Measurements from ENCODE around the gene RUSC2.
"Not testable (repeated sequence)": the region's sequence is repeated elsewhere in the genome, so short reads cannot be mapped to it uniquely, and the experiment has no call there.

RUSC2 gene

DNA sequence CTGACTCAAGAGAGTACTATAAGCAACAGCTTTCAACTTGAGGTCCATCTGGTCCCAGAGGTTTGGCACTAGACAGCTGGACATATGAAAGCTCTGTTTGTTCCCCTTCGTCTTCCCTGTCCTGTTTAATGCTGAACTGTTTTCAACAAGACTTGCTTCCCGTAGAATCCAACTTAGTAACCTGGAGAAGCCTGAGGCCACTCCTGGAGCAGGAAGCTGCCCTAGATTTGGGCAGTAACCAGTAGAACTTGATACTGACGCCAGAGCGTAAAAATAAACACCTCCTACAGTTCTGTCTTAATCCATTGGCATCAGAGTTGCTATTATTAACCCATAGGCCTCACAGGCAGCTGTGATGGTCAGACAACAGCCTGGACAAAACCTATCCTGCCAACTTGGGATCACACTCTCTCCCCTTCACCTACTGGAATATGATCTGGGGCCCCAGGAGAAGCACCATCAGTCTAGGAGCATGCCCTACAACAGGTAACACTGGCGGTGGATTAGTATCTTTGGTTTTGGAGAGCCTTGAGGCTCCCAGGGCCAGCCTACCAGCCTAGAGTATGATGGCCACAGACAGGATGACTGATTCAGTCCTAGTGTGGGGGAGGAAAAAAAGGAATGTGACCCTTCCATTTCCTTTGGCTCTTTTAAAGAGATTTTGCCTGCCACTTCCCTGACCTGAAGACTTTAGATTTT, 29.2 kb downstream of the RUSC2 start:
- no peak for DNase-seq (ENCODE audit: low spot score)
- TF ChIP-seq, protein P1, sequence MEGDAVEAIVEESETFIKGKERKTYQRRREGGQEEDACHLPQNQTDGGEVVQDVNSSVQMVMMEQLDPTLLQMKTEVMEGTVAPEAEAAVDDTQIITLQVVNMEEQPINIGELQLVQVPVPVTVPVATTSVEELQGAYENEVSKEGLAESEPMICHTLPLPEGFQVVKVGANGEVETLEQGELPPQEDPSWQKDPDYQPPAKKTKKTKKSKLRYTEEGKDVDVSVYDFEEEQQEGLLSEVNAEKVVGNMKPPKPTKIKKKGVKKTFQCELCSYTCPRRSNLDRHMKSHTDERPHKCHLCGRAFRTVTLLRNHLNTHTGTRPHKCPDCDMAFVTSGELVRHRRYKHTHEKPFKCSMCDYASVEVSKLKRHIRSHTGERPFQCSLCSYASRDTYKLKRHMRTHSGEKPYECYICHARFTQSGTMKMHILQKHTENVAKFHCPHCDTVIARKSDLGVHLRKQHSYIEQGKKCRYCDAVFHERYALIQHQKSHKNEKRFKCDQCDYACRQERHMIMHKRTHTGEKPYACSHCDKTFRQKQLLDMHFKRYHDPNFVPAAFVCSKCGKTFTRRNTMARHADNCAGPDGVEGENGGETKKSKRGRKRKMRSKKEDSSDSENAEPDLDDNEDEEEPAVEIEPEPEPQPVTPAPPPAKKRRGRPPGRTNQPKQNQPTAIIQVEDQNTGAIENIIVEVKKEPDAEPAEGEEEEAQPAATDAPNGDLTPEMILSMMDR (IDR thresholded peaks at IDR 0.05; ENCODE audit: extremely low read depth, missing control alignments): no peak

DNA sequence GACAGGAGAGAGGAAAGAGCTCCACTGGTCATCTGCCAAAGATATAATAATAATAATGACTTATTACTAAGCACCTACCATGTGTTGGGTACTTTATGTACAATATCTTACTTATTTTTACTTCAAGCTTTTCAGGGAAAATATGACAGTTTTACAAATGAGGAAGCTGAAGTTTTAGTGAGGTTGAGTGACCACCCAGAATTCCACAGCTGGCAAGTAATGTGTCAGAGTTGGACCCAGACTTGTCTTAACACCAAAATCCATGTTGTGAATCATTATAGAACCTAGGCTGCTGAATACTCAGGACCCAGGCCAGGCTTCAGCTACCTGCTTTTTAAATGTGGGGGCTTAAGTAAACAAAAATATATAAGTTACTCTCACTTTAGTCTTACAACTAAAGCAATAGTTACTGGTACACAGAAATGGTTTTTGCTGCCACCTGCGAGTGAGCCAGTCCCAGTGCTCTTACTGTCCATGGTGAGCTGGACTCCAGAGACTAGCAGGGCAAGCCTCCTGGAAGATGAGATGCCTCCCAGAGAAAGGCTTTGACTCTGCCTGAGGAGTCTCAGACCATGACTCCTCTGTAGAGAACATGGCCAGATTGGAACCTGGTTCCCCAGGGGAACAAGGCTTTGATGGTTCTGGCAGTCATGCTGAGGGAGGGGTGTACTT, 29.9 kb downstream of the RUSC2 start:
- TF ChIP-seq, protein P1 (IDR thresholded peaks at IDR 0.05; ENCODE audit: extremely low read depth, missing control alignments): no peak
- DNase-seq (ENCODE audit: low spot score): no peak

DNA sequence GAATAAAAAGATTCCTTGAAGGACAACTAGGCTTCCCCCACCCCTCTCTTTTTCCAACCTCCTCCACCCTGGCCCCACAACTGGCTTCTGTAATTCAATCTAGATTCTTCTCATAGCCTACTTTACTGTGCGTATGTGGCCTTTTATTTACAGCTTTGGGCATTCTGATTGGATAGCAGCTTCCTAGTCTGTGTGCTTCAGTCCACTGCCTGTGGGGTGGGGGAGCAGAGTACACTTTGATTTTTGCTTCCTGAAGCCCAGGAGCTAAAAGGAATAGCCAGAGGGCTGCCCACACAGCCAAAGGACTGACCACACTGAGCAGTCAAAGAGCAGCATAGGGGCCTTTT, 30.4 kb downstream of the RUSC2 start:
- DNase-seq (ENCODE audit: low spot score): no peak
- TF ChIP-seq, protein P1 (IDR thresholded peaks at IDR 0.05; ENCODE audit: extremely low read depth, missing control alignments): no peak

DNA sequence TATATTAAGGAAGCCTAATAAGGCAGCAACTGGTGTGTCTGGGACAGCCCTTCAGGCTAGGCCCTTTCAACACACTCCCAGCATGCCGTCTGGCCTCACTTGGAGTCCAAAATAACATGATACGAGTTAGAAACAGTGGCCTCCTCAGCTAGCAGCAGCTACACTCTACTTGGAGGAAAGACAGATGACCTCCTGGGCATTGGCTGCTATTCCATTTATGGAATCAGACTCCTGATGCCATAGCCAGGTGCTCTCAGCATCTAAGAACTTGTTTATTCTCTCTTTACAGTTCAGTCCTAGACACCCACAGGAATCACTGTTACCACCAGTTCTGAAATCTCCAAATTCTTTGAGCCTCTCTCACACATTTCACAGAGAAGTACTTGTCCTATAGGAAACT, 31.8 kb downstream of the RUSC2 start:
- DNase-seq (ENCODE audit: low spot score): no peak
- TF ChIP-seq, protein P1 (IDR thresholded peaks at IDR 0.05; ENCODE audit: extremely low read depth, missing control alignments): no peak

DNA sequence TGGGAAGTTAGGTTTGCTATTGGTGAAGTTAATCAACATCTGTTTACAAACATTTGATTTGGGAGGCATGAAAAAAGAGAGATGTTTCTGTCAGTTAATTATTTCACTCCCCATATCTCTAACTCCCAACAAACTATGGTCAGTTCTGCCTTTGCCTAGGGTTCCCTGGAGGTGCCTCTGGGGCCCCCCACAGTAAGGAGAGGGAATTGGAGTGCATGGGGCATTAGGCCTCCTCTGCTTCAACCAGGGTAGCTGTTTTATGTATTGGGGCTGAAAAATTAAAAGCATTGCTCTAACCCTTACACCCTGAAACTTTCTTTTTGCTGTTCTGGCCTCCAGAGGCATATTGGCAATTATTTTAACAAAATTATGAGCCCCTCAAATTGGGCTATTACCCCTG, 32.3 kb downstream of the RUSC2 start:
- TF ChIP-seq, protein P1 (IDR thresholded peaks at IDR 0.05; ENCODE audit: extremely low read depth, missing control alignments): no peak
- DNase-seq (ENCODE audit: low spot score): no peak

DNA sequence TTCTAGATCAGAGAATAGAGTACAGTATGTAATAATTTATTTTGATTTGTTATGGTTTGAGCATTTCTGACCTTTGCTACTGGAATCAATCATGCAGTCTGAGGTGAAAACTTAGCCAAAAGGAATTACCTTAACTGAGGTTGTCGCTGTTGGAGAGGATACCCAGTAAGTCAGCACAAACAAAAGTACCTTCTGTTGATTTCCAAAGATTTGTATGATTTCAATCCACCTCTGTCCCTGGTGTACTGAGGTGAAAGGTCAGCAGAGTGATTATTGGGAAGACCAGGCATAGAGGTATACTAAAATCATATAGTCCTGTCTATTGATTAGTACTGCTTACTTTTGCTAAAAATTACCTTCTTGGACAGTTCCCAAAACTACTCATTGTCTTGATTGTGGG, 32.8 kb downstream of the RUSC2 start:
- no peak for DNase-seq (ENCODE audit: low spot score)
- TF ChIP-seq, protein P1 (IDR thresholded peaks at IDR 0.05; ENCODE audit: extremely low read depth, missing control alignments): no peak

DNA sequence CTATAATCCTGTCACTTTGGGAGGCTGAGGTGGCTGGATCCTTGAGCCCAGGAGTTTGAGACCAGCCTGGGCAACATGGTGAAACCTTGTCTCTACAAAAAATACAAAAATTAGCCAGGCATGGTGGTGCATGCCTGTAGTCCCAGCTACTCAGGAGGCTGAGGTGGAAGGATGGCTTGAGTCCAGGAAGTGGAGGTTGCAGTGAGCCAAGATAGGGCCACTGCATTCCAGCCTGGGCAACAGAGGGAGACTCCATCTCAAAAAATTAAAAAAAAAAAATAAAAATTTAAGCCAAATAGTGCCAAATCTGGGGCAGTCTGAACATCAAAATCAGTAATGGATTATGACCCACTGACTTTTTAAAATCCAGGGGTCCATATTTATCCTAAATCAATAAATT, 33.6 kb downstream of the RUSC2 start:
- not testable (repeated sequence) for DNase-seq (ENCODE audit: low spot score)

All from GM20000 (cell line).